Parathyroid adenoma (tissue), 2 donors: Measurements from ENCODE around the gene CDH20.

ENCODE experiments used
- H2AFZ ChIP-seq: fragments of 300-600 bp; sonication (generic); one replicate; pipeline ENCODE4 v1.7.0; 2017; ENCODE audit warnings: antibody characterized with exemption, mild to moderate bottlenecking
- H3K27ac ChIP-seq: fragments of 300-600 bp; sonication (generic); one replicate; pipeline ENCODE4 v1.7.0; 2017
- H3K27me3 ChIP-seq: fragments of 300-600 bp; sonication (generic); one replicate; pipeline ENCODE4 v1.7.0; 2017; ENCODE audit warnings: low read length; ENCODE audit not compliant: control insufficient read depth, insufficient read depth
- H3K36me3 ChIP-seq: fragments of 300-600 bp; sonication (generic); one replicate; pipeline ENCODE4 v1.7.0; 2017; ENCODE audit warnings: low read length; ENCODE audit not compliant: control insufficient read depth, insufficient read depth
- H3K4me1 ChIP-seq: fragments of 300-600 bp; sonication (generic); one replicate; pipeline ENCODE4 v1.7.0; 2017; ENCODE audit warnings: control low read depth
- H3K4me2 ChIP-seq: fragments of 300-600 bp; sonication (generic); one replicate; pipeline ENCODE4 v1.7.0; 2017; ENCODE audit warnings: low read length
- H3K4me3 ChIP-seq: fragments of 300-600 bp; sonication (generic); one replicate; pipeline ENCODE4 v1.7.0; 2017; ENCODE audit warnings: low read depth, low read length
- H3K79me2 ChIP-seq: fragments of 300-600 bp; sonication (generic); one replicate; pipeline ENCODE4 v1.7.0; 2017; ENCODE audit warnings: control low read depth
- H3K9ac ChIP-seq: fragments of 300-600 bp; sonication (generic); one replicate; pipeline ENCODE4 v1.7.0; 2017; ENCODE audit warnings: mild to moderate bottlenecking
- H3K9me3 ChIP-seq: fragments of 300-600 bp; sonication (generic); one replicate; pipeline ENCODE4 v1.7.0; 2017; ENCODE audit warnings: low read length; ENCODE audit not compliant: control insufficient read depth
- TF ChIP-seq, protein P1 (sequence below): fragments of 300-600 bp; sonication (generic); IDR thresholded peaks from one replicate; pipeline ENCODE4 v1.7.0; 2017; ENCODE audit warnings: antibody characterized with exemption, mild to moderate bottlenecking
- donor health status: primary hyperparathyroidism.

Gene CDH20

GRCh38 chr18:61551586-61551985 is 218.4 kb downstream of the CDH20 start:
- Histone ChIP-seq H3K4me1 (no peaks in the 10 kb centered on the region), H3K79me2 (no peaks in the 10 kb centered on the region), H2AFZ (peak overlapping the region; percentile 8), H3K27ac (no peak overlapping the region), H3K9ac (no peak overlapping the region), H3K4me2 (no peak overlapping the region), H3K27me3 (no peaks in the 10 kb centered on the region), H3K9me3 (no peaks in the 10 kb centered on the region), H3K4me3 (no peak overlapping the region), H3K36me3 (no peaks in the 10 kb centered on the region)
- TF ChIP-seq, protein P1, sequence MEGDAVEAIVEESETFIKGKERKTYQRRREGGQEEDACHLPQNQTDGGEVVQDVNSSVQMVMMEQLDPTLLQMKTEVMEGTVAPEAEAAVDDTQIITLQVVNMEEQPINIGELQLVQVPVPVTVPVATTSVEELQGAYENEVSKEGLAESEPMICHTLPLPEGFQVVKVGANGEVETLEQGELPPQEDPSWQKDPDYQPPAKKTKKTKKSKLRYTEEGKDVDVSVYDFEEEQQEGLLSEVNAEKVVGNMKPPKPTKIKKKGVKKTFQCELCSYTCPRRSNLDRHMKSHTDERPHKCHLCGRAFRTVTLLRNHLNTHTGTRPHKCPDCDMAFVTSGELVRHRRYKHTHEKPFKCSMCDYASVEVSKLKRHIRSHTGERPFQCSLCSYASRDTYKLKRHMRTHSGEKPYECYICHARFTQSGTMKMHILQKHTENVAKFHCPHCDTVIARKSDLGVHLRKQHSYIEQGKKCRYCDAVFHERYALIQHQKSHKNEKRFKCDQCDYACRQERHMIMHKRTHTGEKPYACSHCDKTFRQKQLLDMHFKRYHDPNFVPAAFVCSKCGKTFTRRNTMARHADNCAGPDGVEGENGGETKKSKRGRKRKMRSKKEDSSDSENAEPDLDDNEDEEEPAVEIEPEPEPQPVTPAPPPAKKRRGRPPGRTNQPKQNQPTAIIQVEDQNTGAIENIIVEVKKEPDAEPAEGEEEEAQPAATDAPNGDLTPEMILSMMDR, result peak; percentile 84

DNA sequence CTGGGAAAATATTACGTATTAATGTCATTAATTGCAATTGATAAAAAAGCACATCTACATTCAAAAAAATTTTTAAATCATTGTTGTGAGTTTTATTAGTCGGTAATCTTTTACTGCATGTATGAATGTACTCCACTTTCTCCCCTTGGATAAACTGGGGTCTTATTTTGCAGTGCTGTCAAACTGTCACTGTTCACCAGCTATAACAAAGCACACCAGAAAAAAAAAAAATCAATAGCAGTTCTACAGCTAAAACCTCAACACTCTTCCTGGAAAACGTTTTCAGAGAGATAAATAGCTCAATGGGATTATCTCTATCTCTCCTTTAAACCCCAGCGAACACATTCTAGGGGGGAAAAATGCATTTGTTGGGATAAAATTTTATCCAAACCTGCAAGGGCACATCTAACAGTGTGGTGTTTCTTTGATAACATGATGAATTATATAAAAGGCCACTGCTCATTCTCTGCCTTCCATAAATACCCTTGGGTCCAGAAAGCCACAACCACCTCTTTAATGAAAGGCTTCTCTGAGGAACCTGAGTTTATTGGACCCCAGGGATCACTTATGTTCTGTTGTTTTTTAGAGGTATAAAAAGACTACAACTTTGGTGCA is 219.9 kb downstream of the CDH20 start:
- Histone ChIP-seq H3K36me3 (no peaks in the 10 kb centered on the region), H3K79me2 (no peaks in the 10 kb centered on the region), H3K9ac (no peak overlapping the region), H3K4me3 (no peak overlapping the region), H3K9me3 (no peaks in the 10 kb centered on the region), H2AFZ (no peak overlapping the region), H3K27ac (no peak overlapping the region), H3K27me3 (no peaks in the 10 kb centered on the region), H3K4me2 (no peak overlapping the region), H3K4me1 (no peaks in the 10 kb centered on the region)
- TF ChIP-seq, protein P1, result no peak

DNA sequence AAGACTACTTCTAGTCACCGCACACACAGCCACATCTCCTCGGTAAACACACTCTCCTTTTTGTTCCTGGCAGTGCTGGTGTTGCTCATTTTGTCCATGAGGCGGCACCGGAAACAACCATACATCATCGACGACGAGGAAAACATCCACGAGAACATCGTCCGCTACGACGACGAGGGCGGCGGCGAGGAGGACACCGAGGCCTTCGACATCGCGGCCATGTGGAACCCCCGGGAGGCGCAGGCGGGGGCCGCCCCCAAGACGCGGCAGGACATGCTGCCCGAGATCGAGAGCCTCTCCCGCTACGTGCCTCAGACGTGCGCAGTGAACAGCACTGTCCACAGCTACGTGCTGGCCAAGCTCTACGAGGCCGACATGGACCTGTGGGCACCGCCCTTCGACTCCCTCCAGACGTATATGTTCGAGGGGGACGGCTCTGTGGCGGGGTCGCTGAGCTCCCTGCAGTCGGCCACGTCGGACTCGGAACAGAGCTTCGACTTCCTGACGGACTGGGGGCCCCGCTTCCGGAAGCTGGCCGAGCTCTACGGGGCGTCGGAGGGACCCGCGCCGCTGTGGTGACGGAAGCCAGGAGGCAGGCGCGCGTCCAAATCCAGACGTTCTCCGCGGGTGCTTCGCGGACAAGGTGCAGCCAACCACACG is 221.0 kb downstream of the CDH20 start:
- Histone ChIP-seq H3K9me3 (no peaks in the 10 kb centered on the region), H2AFZ (no peak overlapping the region), H3K79me2 (no peaks in the 10 kb centered on the region), H3K27me3 (no peaks in the 10 kb centered on the region), H3K9ac (no peak overlapping the region), H3K36me3 (no peaks in the 10 kb centered on the region), H3K4me1 (no peaks in the 10 kb centered on the region), H3K4me3 (no peak overlapping the region), H3K4me2 (no peak overlapping the region), H3K27ac (no peak overlapping the region)
- TF ChIP-seq, protein P1, result no peak

- H2AFZ ChIP-seq, result no peak overlapping the region
- H3K27me3 ChIP-seq, result no peaks in the 10 kb centered on the region
- TF ChIP-seq, protein P1, result no peak
- no peaks in the 10 kb centered on the region for H3K9me3 ChIP-seq
- no peak overlapping the region for H3K9ac ChIP-seq
- H3K4me1 ChIP-seq, result no peaks in the 10 kb centered on the region
- no peaks in the 10 kb centered on the region for H3K79me2 ChIP-seq
- no peaks in the 10 kb centered on the region for H3K36me3 ChIP-seq
- H3K27ac ChIP-seq, result no peak overlapping the region
- H3K4me2 ChIP-seq, result no peak overlapping the region
- no peak overlapping the region for H3K4me3 ChIP-seq
Observed at GRCh38 chr18:61554946-61555361, 221.7 kb downstream of the CDH20 start.

DNA sequence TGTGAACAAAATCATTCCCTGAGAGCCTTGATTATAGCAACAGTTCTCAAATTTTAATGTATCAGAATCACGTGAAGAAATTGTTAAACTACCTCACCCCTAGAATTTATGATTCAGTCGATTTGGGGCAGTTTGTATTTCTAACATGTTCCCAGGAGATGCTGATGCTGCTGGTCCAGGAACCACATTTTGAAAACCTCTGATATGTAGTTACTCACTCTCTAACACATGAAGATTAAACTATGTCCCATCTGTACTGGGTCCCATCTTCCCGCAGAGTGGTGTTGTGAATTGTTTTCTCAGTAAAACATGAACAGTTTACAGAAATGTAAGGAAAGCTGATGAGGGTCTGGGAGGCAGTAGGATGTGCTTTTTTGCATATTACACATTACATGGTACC is 223.1 kb downstream of the CDH20 start:
- Histone ChIP-seq H3K4me2 (no peak overlapping the region), H3K27me3 (no peaks in the 10 kb centered on the region), H3K36me3 (no peaks in the 10 kb centered on the region), H3K79me2 (no peaks in the 10 kb centered on the region), H3K4me3 (no peak overlapping the region), H3K9ac (no peak overlapping the region), H3K27ac (no peak overlapping the region), H3K9me3 (no peaks in the 10 kb centered on the region), H3K4me1 (no peaks in the 10 kb centered on the region), H2AFZ (no peak overlapping the region)
- TF ChIP-seq, protein P1, result no peak
